HL-60/S4 treated with phorbol 12-myristate 13-acetate at 8.2 ng/mL for 4 days and 3 days (cell line): Measurements from ENCODE around the gene MT4.

Experiments used
- in situ Hi-C: fragments of 300-500 bp; cut with MboI; formaldehyde crosslinking; loops from 2 replicates; pipeline ENCODE4 v1.15.0; 2022; ENCODE audit warnings: low sequenced_read_pairs

MT4 gene

GRCh38 chr16:56564793-56565477 lies at the start of gene MT4:
Gene MT4, plus strand, starts transcription at chr16:56565073. Its CDS starts 56 bp downstream, at chr16:56565129.
- in situ Hi-C loops, result no loop called here

DNA sequence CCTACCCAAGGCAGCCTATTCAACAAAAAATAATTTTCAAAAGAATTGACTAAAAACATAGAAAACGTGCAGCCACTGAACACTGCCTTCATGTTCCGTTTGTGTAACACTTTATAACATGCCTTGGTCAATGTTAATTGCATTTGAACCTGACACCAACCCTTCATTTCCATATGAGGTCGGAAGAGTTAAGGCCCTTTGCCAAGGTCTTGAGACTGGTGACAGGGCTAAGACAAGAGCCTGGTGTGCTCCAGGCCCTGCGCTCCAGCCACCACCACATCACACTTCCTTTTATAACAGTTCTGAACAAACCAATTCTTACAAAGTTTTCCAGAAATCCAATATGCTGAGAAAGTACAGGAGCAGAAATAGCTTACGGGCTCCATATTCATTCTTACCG lies 49.2 kb upstream of the MT4 start:
- in situ Hi-C loops, result no loop called here

DNA sequence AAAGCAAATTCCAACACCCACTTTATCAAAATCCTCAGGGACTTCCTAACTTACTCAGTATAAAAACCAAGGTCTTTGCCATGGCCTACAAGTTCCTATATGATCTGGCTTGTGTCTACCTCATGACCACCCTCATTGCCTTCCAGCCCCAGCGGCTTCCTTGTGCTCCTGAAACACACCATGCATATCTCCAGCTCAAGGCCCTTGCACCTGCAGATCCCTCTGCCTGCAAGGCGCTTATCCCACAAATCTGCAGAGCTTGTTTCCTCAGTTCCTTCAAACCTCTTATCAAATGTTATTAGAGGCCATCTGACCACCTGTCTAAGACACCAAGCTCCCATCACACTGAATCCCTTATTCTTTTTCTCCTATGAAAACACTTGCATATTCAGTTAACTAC lies 47.7 kb upstream of the MT4 start:
- in situ Hi-C loops, result no loop called here

GRCh38 chr16:56518425-56518824 lies 46.4 kb upstream of the MT4 start:
- in situ Hi-C loops, result no loop called here

- in situ Hi-C loops, result no loop called here
These were observed 45.2 kb upstream of the MT4 start, which contains the start of gene BBS2 for GRCh38 chr16:56519459-56520250. Gene BBS2, minus strand, starts transcription at chr16:56520024. Its CDS starts 162 bp downstream, at chr16:56519862.

DNA sequence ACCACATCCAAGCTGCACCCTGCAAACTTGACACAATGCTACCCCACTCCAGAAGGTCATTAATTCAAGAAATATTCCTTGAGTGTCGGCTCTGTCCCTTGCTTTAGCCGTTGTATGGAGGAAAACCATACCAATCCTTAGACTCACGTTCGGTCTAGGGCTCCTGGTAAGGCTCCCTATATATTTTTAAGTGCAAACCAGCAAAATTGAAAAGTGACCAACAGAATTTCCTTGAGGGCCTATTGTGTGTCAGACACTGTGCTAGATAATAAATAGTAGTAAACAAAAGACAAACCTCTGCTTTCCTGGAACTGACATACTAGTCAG lies 44.7 kb upstream of the MT4 start:
- in situ Hi-C loops, result no loop called here

- in situ Hi-C loops, result no loop called here
These were observed 39.6 kb upstream of the MT4 start for GRCh38 chr16:56525236-56525635.

- in situ Hi-C loops, result no loop called here
These were observed 34.0 kb upstream of the MT4 start for GRCh38 chr16:56530872-56531271.

DNA sequence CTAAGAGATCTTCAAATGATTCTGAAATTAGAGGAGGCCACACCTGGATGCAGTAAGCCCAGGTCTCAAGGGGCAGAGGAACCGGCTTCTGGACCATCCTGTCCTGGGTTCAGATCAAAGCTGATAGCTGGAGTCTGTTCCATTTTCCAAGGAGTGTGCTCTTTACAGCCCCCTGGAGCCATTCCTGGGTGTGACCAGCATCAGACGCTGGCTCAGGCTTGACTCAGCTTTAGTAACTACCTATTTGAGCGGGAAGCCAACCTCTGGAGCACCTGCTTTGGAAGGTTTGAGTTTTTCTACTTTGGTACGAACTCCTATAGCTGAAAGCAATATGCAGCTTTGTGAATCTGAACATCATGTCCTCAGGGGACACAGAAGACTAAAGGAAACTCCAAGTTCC lies 32.2 kb upstream of the MT4 start:
- in situ Hi-C loops, result no loop called here

- in situ Hi-C loops, result no loop called here
These were observed 30.0 kb upstream of the MT4 start for GRCh38 chr16:56534847-56535383.

DNA sequence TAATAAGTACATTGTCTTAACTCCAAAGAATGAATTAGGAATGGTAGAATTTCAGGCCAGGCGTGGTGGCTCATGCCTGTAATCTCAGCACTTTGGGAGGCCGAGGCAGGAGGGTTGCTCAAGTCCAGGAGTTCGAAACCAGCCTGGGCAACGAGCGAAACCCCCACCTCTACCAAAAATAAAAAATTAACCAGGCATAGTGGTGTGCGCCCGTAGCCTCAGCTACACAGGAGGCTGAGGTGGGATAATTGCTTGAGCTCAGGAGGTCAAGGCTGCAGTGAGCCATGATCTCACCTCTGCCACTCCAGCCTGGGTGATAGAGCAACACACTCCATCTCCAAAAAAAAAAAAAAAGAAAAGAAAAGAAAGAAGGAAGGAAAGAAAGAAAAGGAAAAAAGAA lies 26.5 kb upstream of the MT4 start:
- in situ Hi-C loops, result no loop called here

GRCh38 chr16:56539656-56540055 lies 25.2 kb upstream of the MT4 start:
- in situ Hi-C loops, result no loop called here

GRCh38 chr16:56542039-56542438 lies 22.8 kb upstream of the MT4 start:
- in situ Hi-C loops, result no loop called here

DNA sequence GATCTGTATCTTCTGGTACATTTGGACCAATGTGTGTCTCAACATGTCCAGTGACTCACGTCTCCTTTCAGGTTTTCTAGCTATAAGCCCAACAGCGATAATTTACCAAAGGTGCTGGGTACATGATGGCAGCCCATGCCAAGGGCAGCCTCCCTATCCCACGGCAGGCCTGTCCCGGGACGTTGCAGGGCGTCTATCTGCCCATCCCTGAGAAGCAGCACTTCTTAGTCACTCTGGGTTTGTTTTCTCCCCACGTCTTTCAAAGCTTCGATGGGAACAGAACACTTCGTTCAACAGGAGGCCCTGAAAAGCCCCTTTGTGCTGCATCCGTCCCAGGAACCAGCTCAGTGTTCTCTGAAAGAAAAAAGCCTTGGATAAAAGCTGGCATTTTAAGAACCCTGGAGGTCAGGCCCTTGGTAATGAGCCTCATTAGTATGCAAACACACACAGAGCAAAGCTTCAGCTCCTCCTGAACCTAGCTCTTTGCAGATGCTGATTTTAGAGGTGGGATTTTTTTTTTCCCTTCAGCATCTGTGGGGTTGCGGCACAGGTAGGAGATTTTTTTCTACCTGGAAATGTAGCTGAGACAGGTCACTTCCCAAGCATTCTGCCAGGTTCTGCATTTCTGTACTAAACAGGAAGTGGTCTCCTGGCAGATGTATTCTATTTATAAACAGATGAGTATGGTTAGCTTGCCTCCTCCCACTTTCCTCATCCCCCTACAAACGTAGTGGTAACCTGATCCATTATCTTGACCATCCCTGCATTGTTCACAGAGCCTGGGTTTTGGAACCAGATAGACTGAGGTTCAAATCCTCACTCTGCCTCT lies 17.5 kb upstream of the MT4 start:
- in situ Hi-C loops, result no loop called here

DNA sequence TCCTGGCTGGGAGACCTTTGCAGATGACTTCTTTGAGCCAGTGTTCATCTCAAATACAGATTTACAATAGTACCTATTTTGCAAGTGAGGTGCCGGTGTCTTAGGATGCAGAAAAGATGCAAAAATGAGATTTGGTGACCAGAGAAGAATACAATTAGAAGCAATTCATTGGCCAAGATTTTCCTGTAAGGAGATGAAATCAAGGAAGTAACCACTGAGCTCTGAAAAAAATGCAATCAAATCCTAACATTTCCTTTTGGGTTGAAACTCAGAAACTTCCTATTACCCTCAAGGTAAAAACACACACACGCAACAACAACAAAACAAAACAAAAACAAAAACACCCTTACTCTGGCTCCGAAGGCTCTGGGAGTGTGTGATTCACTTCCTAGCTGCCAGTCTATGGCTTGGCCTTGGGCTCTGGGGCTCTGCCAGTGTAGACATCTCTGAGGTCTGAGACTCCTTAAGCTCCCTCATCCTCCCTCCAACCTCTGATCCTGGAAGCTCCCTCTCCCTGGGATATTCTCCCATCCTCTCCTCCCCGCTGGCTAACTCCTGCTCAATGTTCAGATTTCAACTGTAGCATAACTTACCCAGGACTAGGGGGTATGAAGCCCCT lies 16.8 kb upstream of the MT4 start:
- in situ Hi-C loops, result no loop called here

DNA sequence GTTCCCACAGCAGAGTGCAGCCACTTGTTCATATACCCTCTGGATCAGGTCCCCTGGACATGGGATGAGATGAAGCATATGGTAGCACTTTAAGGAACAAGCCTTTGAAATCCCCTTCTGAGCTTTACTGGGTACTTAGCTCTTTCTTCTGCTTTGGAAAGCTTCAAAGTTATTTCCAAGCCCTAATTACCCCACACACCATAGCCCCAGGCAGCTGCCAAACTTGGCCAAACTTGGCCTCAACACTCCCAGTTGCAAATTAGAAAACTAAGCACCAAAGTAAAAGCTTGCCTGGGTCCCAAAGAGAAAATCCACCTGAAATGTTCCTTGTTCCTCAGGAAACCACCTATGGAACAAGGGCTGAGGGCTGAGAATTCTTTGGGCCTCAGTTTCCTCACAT lies 15.7 kb upstream of the MT4 start:
- in situ Hi-C loops, result no loop called here

GRCh38 chr16:56549744-56550385 lies 15.0 kb upstream of the MT4 start:
- in situ Hi-C loops, result no loop called here

- in situ Hi-C loops, result no loop called here
These were observed 12.8 kb upstream of the MT4 start for GRCh38 chr16:56551796-56552738.

GRCh38 chr16:56554441-56554840 lies 10.4 kb upstream of the MT4 start:
- in situ Hi-C loops, result no loop called here
